ENCODE measurements around the gene CCDC91.

DNA sequence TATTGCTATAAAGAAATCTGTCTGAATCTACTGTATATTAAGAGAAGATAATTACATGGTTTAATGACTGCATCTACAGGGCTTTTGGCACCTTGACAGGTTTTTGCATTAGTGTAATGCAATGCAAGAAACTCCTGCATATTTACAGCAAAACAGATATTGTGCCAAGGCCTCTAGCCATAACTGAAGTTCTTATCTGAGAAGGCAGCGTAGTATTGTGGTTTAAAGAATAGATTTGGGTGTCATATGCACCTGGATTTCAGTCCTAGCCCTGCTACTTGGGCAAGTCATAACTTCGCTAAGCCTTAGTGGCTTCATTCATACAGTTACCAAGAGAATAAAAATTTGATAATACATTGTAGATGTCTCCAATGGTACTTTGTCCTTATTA, 350.1 kb downstream of the CCDC91 start:
- TF ChIP-seq, protein P1, sequence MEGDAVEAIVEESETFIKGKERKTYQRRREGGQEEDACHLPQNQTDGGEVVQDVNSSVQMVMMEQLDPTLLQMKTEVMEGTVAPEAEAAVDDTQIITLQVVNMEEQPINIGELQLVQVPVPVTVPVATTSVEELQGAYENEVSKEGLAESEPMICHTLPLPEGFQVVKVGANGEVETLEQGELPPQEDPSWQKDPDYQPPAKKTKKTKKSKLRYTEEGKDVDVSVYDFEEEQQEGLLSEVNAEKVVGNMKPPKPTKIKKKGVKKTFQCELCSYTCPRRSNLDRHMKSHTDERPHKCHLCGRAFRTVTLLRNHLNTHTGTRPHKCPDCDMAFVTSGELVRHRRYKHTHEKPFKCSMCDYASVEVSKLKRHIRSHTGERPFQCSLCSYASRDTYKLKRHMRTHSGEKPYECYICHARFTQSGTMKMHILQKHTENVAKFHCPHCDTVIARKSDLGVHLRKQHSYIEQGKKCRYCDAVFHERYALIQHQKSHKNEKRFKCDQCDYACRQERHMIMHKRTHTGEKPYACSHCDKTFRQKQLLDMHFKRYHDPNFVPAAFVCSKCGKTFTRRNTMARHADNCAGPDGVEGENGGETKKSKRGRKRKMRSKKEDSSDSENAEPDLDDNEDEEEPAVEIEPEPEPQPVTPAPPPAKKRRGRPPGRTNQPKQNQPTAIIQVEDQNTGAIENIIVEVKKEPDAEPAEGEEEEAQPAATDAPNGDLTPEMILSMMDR (IDR thresholded peaks at IDR 0.05): no peak
- TF ChIP-seq POLR2A (IDR thresholded peaks at IDR 0.05): no peak
